GM19455 (cell line): ENCODE results near the gene PAK6.

Experiments used
- ATAC-seq: cut with Tn5 transposase; IDR thresholded peaks from one replicate; pipeline ENCODE4 v1.9.1; 2021; ENCODE audit not compliant: unreplicated experiment

PAK6 gene

DNA sequence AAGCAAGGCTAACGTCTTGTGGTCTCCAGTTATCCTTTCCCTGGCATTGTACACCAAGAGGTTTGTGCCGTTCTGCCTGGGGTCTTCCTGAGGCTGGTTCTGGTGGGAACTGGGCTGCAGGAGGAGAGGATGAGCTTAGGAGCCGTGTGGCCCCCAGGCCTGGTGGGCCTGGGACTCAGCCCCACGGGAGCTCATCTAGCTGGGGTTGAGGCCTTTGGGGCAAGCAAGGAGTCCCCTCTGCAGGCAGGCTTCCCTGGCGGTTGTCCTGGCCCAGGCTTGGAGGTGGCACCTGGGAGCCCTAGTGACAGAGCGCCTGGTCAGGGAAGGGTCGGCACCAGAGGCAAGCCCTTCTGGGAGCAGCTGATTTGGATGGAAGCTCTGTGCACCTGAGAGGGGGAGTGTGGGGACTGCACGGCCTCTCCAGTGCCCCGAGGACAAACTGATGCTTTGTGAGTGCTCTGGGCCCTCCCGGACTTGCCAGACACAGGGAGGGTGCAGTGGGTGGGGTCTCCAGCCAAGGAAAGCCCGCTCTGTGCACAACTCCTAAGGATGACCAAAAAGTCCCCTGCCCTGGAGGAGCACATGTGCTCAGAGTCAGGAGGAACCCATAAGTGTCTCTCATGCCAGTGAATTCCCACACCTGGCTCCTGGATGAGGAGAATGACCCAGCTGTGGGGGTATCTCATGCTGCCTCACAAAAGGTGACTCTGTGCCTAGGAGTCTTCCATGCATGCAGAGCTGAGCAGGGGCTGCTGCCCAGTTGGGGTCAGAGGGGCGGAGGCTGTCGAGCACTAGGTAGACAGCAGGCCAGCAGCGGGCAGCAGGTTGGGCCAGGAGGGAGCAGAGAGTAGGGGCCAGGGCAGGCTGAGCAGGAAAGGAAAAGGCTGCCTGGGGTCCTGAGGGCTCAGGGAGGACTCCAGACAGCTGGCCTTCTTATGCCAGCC, 2.7 kb downstream of the PAK6 start:
- ATAC-seq, result no peak

DNA sequence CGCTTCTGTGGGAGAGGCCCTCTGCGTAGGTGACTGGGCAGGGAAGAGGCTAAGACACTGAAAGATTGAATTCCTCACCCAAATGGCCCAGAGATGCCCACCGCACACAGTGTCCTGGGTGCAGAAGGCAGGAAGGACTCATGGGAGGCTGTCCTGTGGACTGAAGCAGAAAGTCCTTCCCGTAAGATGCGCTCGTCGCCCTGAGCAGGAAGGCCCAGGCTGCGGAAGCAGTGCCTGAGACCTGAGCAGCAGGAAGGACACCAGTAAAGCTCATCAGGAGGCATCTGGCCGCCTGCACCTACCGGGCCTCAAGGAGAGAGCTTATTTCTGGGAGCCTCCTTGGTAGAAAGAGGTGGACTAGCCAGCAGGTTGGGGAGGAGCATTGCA, 3.3 kb downstream of the PAK6 start:
- ATAC-seq, result no peak

DNA sequence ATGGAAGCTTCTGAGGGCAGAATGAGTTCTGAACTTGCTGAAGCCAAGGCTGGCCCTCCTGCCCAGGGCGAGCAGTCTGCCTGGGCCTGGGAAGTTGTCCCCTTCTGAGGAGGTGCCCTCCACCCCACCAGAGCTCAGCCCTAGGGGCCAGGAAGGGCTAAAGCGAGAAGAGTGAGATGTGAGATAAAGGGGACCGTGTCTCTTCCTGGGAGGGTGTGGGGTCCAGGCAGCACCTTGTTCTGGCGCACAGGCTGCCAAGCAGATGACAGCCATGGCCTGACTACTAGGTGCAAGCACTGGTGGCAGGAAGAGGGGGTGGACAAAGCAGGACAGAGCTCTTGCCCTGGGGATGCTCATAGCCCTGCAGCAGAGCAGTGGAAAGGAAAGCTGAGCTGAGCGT, 3.7 kb downstream of the PAK6 start:
- no peak for ATAC-seq

DNA sequence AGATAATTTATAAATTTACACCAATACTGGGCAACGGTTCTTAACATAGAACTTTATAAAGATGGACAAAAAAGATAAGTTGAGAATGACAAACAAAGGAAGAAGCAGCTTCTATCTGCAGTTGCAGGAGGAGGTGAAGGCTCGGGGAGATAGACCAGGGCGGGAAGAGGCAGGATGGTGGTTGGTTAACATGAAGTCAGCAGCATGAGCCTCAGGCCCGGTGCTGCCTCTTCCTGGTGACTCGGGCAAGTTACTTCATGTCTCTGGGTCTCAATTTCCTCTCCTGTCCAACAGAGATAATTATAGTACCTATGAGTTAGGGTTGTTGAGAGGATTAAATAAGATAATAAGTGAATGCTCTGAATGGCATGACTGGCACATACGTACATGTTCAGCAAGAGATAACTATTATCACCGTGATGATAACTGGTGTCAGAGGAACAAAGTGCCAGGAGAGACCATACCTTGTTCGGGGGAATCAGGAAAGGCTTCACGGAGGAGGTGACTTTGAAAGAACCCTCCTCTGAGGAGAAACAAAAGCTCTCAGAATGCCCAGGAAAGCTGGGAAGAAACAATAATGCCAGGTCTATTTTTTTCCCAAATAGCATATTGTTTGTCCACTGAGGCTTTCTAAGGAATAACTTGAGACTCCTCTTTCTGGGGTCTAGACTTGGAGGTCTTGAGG, 4.4 kb downstream of the PAK6 start:
- ATAC-seq, result no peak

DNA sequence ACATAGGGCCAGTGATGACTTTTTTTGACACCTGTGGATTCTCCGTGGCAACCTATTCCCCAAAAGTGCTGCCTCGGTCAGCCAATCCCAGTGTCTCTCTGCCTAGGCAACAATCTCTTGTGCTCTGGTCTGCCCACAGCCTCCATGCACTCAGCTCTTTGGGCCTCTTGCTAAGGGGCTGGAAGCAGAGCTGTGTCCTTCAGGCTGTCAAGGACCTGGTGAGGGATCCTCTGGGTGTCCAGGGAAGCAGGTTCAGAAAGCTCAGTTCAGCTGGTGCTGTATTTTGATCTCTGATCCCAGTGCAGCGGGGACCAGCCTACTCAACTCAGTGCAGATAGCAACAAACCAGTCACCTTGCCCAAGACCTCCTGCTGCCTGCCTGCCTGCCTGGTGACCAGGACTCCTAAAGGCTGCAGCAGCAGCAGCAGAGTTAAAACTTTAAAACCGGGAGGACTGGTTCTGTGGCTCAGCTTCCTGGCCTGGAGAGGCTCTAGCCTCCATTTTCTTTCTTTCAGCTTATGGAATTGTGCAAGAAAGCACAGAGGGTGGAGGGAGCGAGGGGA, 6.2 kb downstream of the PAK6 start:
- ATAC-seq, result no peak

- no peak for ATAC-seq
These were observed 7.0 kb downstream of the PAK6 start for GRCh38 chr15:40245666-40246450.

DNA sequence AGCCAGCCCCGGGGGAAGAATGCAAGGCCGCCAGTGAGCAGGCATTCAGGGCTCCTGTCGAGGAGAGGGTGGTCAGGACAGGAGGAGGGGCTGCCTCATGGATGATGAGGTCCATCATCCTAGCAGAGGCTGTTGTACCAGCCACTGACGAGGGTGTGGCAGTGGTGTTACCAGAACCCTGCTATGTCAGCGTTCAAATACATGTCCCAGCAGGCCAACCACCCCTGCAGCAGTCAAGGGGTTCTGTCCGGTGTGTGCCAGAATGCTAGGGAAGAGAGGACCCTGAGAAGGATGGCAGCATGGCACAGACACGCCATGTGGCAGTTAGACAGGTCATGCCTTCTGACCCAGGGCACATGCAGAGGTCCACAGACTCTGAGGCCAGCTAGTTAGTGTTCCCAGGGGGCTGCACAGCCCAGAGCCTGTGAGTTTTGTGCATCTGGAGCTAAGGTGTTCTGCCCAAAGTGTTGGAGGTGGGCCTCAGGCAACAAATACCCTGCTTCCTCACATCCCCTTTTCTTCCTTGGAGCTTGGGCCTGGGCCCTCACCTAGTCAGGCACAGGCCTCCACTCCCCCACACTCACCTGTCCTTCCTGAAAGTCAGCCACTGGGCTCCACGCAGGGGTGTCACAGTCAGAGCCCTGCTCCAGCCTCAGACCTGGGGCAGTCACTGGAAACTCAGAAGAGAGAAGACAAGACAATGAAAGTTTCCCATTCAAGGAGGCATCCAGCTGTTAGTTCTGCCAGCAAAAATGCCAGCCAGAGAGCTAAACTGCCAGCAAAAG, 7.8 kb downstream of the PAK6 start:
- ATAC-seq, result no peak

DNA sequence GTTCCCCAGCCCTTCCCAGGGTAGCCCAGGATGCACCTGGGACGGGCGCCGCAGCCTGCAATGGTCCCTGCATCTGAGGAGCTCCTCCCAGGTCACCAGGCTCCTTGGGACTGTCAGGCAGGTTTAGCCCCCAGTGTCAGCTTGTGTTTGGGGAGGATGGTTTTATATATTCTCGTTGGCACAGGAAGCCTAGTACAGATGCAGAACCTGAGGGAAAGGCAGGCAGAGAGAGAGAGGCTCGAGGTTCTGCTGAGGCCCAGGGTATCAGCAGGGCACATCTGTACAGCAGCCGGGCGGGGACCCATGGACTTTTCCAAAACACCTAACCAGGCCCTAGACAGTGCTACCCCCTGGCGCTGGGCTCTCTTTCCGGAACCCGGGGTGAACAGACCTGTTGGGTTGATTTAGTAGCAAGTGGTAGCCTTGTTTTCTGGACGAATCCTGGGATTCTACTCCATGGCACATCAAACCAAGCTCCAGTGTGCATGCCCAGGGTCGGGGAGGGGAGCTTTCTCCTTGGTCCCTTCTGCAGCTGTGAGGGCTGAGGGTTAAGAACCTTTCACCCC, 8.6 kb downstream of the PAK6 start:
- no peak for ATAC-seq

GRCh38 chr15:40248006-40248783, 9.3 kb downstream of the PAK6 start:
- no peak for ATAC-seq

GRCh38 chr15:40249477-40250303, 10.8 kb downstream of the PAK6 start:
- ATAC-seq, result no peak

DNA sequence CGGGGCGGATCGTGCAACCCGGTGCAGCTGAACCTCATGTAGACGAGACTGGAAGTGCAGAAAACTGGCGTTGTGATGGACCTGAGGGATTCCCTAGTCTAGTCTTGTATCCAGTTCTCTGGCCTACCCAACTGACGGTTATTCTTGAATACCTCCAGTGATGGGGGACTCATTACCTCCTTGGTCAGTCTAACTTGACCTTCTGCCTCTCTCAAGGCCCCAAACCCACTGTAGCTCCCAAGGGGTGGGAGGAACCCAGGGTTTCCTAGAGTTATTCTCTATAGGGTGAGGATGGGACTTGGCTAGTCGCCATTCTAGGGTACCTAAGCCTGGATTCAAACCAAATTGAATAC, 11.4 kb downstream of the PAK6 start:
- no peak for ATAC-seq

DNA sequence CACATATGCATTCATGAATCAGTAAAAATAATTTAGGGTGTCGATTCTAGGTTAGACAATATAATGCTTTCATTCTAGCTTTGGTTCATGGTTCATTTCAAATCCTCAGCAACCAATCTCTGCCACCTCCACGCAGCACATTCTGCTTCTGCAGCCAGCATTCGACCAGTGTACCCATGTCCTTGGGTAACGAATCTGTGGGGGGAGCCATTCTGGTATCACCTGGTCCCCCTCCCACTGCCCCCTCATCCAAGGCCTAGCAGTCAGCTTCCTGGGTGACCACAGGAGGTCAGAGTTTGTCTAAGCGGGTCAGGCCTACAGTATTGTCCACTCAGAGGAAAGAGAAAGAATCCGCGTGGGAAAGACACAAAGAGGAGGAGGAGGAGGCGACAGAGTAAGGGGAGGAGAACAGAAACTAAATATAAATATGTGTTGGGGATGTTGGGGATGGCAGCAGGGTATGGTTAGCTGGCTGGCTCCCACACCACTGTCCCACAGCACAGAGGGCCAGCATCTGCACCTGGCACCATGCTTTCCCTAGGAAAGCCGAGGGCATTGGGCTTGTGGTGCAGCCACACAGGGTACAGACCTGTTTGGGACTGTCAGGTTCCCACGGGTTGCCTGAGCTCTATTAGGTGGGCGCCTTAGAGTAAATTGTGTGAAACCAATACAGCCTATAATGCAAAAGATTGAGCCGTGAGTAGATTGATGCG, 12.1 kb downstream of the PAK6 start:
- no peak for ATAC-seq

- ATAC-seq, result no peak
These were observed 12.8 kb downstream of the PAK6 start for GRCh38 chr15:40251486-40252140.

GRCh38 chr15:40252141-40252437, 13.2 kb downstream of the PAK6 start:
- no peak for ATAC-seq

DNA sequence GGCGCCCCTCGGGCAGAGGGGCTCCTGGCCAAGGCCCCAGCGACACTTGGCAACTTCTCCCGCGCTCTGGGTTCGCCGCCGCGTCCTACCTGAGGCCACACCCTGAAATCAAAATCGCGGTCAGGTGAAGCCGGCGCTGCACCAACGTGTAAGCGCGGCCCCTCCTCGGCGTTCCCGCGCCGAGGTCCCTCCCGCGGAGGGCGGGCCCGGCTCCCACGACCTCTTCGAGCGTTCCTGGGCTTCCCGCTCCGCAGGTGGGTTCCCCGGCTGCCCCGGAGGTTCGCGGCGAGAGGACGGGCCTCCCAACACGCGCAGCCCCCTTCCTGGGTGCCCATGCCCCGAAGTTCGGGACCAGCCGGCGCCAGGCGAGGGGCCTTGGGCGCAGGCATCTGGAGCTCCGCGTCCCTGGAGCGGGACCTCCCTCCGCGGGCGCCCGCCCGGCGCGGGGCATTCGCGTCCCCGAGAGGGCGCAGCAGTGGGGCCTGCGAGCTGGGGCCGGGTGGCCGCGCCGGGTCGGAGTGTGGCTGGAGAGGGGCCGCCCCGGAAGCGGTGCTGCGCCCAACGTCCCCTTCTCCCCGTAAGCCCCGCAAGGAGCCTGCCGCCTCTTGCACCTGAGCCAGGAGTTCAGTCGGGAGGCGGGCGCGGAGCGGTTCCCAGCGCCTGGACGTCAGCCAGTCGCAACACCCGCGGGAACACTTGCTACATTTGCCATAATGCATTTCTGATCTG, 13.7 kb downstream of the PAK6 start:
- ATAC-seq, result no peak

DNA sequence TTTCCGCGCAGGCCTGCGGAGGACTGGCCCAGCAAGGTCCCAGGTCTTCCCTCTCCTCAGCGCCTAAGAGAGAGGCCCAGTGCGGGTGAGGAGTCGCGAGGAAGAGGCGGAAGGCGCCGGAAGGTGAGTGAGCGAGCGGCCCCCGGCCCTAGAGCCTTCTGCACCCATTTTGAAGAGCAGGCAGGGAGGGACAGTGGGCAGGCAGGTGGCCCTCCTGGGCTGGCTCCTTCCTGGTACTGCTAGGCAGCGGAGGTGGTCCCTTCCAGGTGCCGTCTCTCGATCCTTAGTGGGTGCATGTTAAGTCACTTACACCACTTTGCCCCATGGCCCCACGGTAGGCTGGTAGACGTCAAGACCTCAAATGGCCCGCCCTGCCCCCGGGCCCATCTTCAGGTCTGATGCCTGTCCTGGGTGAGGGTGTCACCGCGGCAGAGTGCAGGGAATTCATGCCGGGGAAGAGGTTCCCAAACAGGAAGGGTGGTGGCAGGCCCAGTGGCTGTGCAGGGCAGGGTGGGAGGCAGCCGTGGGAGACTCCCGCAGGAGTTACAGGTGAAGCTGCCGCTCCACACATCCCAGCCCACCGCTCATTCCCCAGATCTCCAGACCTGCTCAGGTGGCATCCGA, 14.4 kb downstream of the PAK6 start:
- no peak for ATAC-seq

DNA sequence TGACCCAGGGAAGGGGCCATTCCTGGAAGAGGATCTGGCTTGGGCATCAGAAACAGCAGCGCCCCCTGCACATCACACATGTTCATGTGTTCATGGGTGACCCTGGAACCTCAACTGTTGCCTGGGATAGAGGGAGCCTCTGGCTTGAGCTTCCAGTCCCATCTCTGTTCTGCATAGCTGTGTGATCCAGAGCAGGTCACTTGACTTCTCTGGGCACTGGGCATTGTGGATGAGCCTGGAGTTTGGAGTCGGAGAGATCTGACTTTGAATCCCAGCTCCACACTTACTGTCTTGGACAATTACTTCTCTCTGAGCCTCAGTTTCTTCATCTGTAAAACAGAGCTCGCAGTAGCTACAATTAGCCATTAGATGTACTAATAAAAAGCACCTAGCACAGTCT, 15.6 kb downstream of the PAK6 start:
- ATAC-seq, result no peak
